Stimulated activated CD4-positive, alpha-beta T cell treated with anti-CD3 and anti-CD28 coated beads, Interleukin-12 subunit alpha, Interleukin-12 subunit beta, amount 100 ng/mL, for 4 hours (primary cell): Measurements from ENCODE around the gene PRKCI.
"Not testable (repeated sequence)": the region's sequence is repeated elsewhere in the genome, so short reads cannot be mapped to it uniquely, and the experiment has no call there.

Source experiments
- DNase-seq: peaks from one replicate; pipeline ENCODE4 v3.0.0-alpha.2; 2020

Gene PRKCI

GRCh38 chr3:170301405-170301804, 79.2 kb downstream of the PRKCI start:
- no peak for DNase-seq

DNA sequence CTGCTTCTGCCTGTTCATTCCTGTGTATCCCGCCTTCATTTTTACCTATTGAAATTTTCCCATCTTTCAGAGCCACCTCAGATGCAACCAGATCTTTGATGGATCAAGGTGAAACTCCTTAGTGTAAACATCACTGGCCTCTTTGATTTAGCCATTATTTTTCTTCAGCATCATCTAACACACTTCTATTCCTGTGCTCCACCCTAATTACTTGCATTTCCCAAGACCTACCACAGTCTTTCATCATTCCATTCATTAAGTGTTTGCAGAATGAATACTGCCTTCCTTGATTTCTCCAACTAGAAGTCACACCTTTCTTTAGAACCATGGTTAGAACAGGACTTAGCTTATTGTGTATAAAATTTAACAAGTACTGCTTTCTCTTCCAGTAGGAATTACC, 79.8 kb downstream of the PRKCI start:
- DNase-seq, result no peak

GRCh38 chr3:170306015-170306414, 83.8 kb downstream of the PRKCI start:
- DNase-seq, result no peak

GRCh38 chr3:170307671-170308405, 85.6 kb downstream of the PRKCI start:
- DNase-seq, result no peak

GRCh38 chr3:170309046-170309445, 86.8 kb downstream of the PRKCI start:
- no peak for DNase-seq

DNA sequence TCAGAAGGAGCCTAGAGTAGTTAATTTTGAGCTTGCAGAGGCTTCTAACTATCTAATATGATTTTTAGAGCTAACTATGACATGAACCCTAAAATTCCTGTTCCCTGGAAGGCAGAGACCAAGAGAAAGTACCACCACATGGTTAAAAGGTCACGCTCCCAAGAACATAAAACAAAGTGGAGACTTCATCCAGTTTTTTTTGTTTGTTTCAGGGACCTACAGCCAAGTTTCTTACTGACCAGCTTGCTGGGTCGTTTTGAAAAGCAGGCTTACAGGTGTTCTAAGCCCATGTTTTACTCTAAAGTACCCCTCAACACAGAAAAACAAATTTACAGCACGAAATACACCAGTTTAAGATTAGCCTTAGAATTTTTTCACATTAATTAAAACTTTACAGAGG, 95.7 kb downstream of the PRKCI start:
- no peak for DNase-seq

GRCh38 chr3:170320461-170321121, 98.4 kb downstream of the PRKCI start:
- DNase-seq, result no peak

- no peak for DNase-seq
These were observed 99.3 kb downstream of the PRKCI start for GRCh38 chr3:170321321-170322034.

DNA sequence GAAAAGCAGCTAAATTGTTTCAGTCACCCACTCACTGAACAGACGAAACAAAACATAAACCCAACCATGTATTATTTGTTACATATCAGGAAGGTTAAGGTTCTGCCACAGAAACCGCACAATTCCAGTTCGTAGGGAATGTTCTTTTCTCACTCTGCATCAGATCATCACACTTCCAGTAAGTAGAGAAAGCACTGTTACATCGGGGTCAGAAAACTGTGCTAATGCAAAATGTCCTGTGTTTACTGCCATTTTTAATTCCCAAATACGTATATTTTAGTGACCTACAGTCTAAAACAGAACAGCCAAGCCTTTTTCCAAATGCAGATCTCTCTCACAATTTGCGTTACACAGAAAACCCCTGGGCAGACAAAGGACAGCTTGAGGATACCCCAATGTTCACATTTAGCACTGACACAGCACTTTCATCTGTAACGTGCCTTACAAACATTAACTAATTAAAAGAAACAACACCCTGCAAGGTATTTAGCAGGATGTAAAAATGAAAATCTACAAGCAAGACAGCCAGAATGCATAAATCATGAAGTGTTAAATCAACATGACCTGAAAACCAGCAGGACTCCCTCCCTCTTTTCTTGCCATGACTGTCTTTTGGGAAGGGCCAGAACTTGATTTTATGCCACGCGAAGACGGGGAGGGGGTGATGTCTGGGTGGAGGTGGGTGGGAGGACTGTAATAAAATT, 100.5 kb downstream of the PRKCI start:
- no peak for DNase-seq

- DNase-seq, result no peak
These were observed 101.1 kb downstream of the PRKCI start for GRCh38 chr3:170323331-170323730.

- DNase-seq, result no peak
These were observed 102.7 kb downstream of the PRKCI start for GRCh38 chr3:170324962-170325361.

- no peak for DNase-seq
These were observed 105.0 kb downstream of the PRKCI start for GRCh38 chr3:170327040-170327808.

DNA sequence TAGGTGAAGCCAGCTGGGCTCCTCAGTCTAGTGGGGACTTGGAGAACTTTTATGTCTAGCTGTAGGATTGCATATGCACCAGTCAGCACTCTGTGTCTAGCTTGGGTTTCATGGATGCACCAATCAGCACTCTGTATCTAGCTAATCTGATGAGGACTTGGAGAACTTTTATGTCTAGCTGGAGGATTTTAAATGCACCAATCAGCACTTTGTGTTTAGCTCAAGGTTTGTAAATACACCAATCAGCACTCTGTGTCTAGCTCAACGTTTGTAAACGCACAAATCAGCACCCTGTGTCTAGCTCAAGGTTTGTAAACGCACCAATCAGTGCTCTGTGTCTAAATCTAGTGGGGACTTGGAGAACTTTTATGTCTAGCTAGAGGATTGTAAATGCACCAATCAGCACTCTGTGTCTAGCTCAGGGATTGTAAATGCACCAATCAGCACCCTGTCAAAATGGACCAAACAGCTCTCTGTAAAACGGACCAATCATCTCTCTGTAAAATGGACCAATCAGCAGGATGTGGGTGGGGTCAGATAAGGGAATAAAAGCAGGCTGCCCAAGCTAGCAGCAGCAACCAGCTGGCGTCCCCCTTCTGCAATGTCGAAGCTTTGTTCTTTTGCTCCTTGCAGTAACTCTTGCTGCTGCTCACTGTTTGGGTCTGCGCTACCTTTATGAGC, 105.8 kb downstream of the PRKCI start:
- not testable (repeated sequence) for DNase-seq

DNA sequence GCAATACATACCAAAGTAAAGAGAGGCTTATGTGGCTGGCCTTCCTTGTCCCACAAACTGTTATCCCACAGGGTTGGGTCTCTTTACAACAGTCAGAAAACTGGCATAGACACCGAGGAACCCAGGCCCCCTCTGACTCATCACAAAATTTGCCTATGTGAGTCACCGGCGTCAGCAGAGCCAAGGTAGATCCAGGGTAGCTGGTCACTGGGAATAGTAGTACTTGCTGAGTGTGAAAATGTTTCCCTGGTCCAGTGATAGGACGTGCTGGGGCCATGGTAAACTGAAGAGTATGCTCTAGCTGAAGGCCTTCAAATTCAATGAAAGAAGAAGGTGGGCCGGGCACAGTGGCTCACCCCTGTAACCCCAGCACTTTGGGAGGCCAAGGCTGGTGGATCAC, 108.1 kb downstream of the PRKCI start:
- DNase-seq, result no peak

GRCh38 chr3:170331143-170331542, 108.9 kb downstream of the PRKCI start:
- DNase-seq, result no peak

DNA sequence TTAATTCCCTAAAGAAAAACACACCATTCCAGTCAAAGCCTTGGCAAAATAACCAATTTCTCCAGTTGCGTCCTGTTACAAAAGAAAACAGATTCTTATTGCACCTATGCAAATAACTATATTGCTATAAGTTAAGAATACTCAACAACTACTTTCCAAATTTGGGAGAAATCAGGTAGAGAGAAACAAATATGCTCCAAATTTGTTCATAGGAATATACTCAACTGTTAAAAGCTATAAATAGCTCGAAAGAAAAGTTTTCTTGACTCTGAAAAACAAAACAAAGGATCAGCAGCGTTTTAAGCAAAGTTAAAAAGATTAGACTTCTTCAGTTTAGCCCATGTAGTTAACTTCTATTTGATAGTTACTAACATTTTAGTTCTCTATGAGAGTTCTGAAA, 115.2 kb downstream of the PRKCI start:
- no peak for DNase-seq

- no peak for DNase-seq
These were observed 116.6 kb downstream of the PRKCI start for GRCh38 chr3:170338690-170339340.

GRCh38 chr3:170342273-170342672, 120.0 kb downstream of the PRKCI start:
- not testable (repeated sequence) for DNase-seq

DNA sequence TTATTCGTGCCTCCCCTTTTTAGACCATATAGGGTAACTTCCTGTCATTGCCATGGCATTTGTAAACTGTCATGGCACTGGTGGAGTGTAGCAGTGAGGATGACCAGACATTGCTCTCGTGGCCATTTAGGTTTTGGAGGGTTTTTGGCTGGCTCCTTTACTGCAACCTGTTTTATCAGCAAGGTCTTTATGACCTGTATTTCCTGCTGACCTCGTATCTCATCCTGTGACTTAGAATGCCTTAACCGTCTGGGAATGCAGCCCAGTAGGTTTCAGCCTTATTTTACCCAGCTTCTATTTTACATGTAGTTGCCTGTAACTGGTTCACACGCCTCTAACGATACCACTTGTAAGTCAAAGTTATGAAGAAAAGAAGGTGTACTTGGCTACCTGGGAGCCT, 121.6 kb downstream of the PRKCI start:
- DNase-seq, result not testable (repeated sequence)

GRCh38 chr3:170344971-170345370, 122.7 kb downstream of the PRKCI start:
- DNase-seq, result no peak
